Epithelial cell of esophagus (primary cell): Measurements from ENCODE around the gene FNDC3B.

Source experiments
- DNase-seq: peaks from one replicate; pipeline ENCODE4 v3.0.0; 2010; ENCODE audit warnings: low read depth
- H3K4me3 ChIP-seq: 2 replicates; pipeline ENCODE4 v1.5.1; 2011; ENCODE audit warnings: mild to moderate bottlenecking, low read length, control low read depth
- CTCF ChIP-seq: IDR thresholded peaks from 2 replicates; pipeline ENCODE4 v1.5.1; 2011; ENCODE audit warnings: low read depth, mild to moderate bottlenecking, low read length, control low read depth, inconsistent platforms; ENCODE audit not compliant: insufficient read depth; ENCODE audit errors: missing control alignments

Gene FNDC3B

GRCh38 chr3:172082269-172082668 lies 42.9 kb downstream of the FNDC3B start:
- DNase-seq: no peak

GRCh38 chr3:172082820-172083513 lies 43.6 kb downstream of the FNDC3B start:
- no peak overlapping the region for H3K4me3 ChIP-seq
- TF ChIP-seq CTCF: no peak
- DNase-seq: no peak

More at GRCh38 chr3:172082269-172082668, 42.9 kb downstream of the FNDC3B start:
- H3K4me3 ChIP-seq: no peak overlapping the region
- no peak for TF ChIP-seq CTCF

- H3K4me3 ChIP-seq: no peak overlapping the region
- DNase-seq: no peak
- TF ChIP-seq CTCF: no peak
Measured at GRCh38 chr3:172083995-172084409, 44.6 kb downstream of the FNDC3B start.

- no peak for DNase-seq
- no peak for TF ChIP-seq CTCF
- H3K4me3 ChIP-seq: no peak overlapping the region
Measured at GRCh38 chr3:172084871-172085556, 45.6 kb downstream of the FNDC3B start.

- no peak for TF ChIP-seq CTCF
- H3K4me3 ChIP-seq: no peak overlapping the region
- DNase-seq: no peak
Measured at GRCh38 chr3:172085557-172085895, 46.1 kb downstream of the FNDC3B start.

GRCh38 chr3:172086071-172086470 lies 46.7 kb downstream of the FNDC3B start:
- no peak for DNase-seq
- H3K4me3 ChIP-seq: no peak overlapping the region
- TF ChIP-seq CTCF: no peak

- H3K4me3 ChIP-seq: no peak overlapping the region
- peak; percentile 54 for DNase-seq
- no peak for TF ChIP-seq CTCF
Measured at GRCh38 chr3:172087198-172087597, 47.8 kb downstream of the FNDC3B start.
